ENCODE data around the gene NXPE3. TPM values are rescaled to one million over a fixed set of nuclear protein-coding genes. Genes with fewer than 3 reads are reported as not detected.
"Not testable (repeated sequence)": the region's sequence is repeated elsewhere in the genome, so short reads cannot be mapped to it uniquely, and the experiment has no call there.

Gene NXPE3
- total RNA-seq, 1 donor from 2014 or later: 17.1 TPM

- DNase-seq (ENCODE audit: low spot score in 2 of 2): peak; percentile 37 to 55
Measured at GRCh38 chr3:101849714-101850245, 70.8 kb downstream of the NXPE3 start.

GRCh38 chr3:101850246-101851051, 71.4 kb downstream of the NXPE3 start:
- DNase-seq (ENCODE audit: low spot score in 2 of 2) (no peak), FAIRE-seq (no peak)

More at GRCh38 chr3:101849714-101850245, 70.8 kb downstream of the NXPE3 start:
- FAIRE-seq: no peak

GRCh38 chr3:101851072-101851770, 72.2 kb downstream of the NXPE3 start:
- FAIRE-seq (no peak), DNase-seq (ENCODE audit: low spot score in 2 of 2) (no peak)

- no peak for FAIRE-seq
Measured at GRCh38 chr3:101851850-101852714, 73.1 kb downstream of the NXPE3 start.

GRCh38 chr3:101852983-101853840, 74.2 kb downstream of the NXPE3 start:
- FAIRE-seq (no peak), DNase-seq (ENCODE audit: low spot score in 2 of 2) (no peak)

More at GRCh38 chr3:101851850-101852714, 73.1 kb downstream of the NXPE3 start:
- no peak for DNase-seq (ENCODE audit: low spot score in 2 of 2)

- FAIRE-seq: no peak
- no peak for DNase-seq (ENCODE audit: low spot score in 2 of 2)
Measured at GRCh38 chr3:101853982-101854381, 75.0 kb downstream of the NXPE3 start.

- FAIRE-seq (no peak), DNase-seq (ENCODE audit: low spot score in 2 of 2) (no peak)
Measured at GRCh38 chr3:101854608-101855304, 75.7 kb downstream of the NXPE3 start.

GRCh38 chr3:101857301-101857741, 78.3 kb downstream of the NXPE3 start:
- DNase-seq (ENCODE audit: low spot score in 2 of 2): no peak
- FAIRE-seq: no peak

- no peak for DNase-seq (ENCODE audit: low spot score in 2 of 2)
- FAIRE-seq: no peak
Measured at GRCh38 chr3:101858464-101859030, 79.5 kb downstream of the NXPE3 start.

GRCh38 chr3:101859882-101860448, 81.0 kb downstream of the NXPE3 start:
- FAIRE-seq (no peak), DNase-seq (ENCODE audit: low spot score in 2 of 2) (no peak)

- DNase-seq (ENCODE audit: low spot score in 2 of 2) (no peak), FAIRE-seq (no peak)
Measured at GRCh38 chr3:101861212-101861788, 82.3 kb downstream of the NXPE3 start.

GRCh38 chr3:101861789-101862415, 82.9 kb downstream of the NXPE3 start:
- FAIRE-seq (no peak), DNase-seq (ENCODE audit: low spot score in 2 of 2) (no peak)

- DNase-seq (ENCODE audit: low spot score in 2 of 2): no peak
- no peak for FAIRE-seq
Measured at GRCh38 chr3:101862416-101863165, 83.6 kb downstream of the NXPE3 start.

- DNase-seq (ENCODE audit: low spot score in 2 of 2); FAIRE-seq: not testable (repeated sequence)
Measured at GRCh38 chr3:101864926-101865325, 85.9 kb downstream of the NXPE3 start.

- DNase-seq (ENCODE audit: low spot score in 2 of 2) (no peak), FAIRE-seq (no peak)
Measured at GRCh38 chr3:101865751-101866509, 86.9 kb downstream of the NXPE3 start.

GRCh38 chr3:101867511-101867910, 88.5 kb downstream of the NXPE3 start:
- no peak for DNase-seq (ENCODE audit: low spot score in 2 of 2)
- no peak for FAIRE-seq
